Measurements from ENCODE around the gene HNRNPH1. TPM values are rescaled to one million over a fixed set of nuclear protein-coding genes. Genes with fewer than 3 reads are reported as not detected.

The HNRNPH1 gene
- total RNA-seq, 1 donor from 2014 or later = 657 TPM

DNA sequence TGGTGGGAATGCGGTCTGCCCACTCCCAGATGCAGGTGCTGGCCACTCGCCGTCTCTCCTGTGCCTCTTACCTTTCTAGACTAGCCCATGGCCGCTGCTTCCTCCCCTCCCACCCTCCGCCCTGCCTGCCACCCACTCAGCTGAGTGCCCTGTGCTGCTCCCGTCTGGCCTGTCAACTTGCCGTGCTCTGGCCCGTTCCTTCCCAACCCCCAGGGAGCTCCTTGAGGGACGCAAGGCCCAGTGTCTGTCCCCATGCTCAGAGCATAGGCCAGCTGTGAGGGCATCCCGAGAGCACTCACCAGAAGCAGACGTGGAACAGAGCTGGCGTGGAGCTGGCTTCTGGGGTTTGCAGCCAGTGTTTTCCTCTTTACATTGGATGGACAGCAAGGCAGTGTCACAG is 20.2 kb downstream of the HNRNPH1 start:
- FAIRE-seq (no peak), DNase-seq (ENCODE audit: low read depth) (no peak)
- Histone ChIP-seq H3K4me3 (ENCODE audit: low read depth, low read length) (no peak overlapping the region), H3K27me3 (ENCODE audit: control insufficient read depth, insufficient read depth, low read length) (no peaks in the 10 kb centered on the region), H3K36me3 (ENCODE audit: control insufficient read depth, insufficient read depth, low read length) (peaks cover 24% of the 10 kb centered on the region)
- no peak for TF ChIP-seq CTCF (IDR thresholded peaks at IDR 0.05; ENCODE audit: insufficient read depth, low read length, severe bottlenecking)

DNA sequence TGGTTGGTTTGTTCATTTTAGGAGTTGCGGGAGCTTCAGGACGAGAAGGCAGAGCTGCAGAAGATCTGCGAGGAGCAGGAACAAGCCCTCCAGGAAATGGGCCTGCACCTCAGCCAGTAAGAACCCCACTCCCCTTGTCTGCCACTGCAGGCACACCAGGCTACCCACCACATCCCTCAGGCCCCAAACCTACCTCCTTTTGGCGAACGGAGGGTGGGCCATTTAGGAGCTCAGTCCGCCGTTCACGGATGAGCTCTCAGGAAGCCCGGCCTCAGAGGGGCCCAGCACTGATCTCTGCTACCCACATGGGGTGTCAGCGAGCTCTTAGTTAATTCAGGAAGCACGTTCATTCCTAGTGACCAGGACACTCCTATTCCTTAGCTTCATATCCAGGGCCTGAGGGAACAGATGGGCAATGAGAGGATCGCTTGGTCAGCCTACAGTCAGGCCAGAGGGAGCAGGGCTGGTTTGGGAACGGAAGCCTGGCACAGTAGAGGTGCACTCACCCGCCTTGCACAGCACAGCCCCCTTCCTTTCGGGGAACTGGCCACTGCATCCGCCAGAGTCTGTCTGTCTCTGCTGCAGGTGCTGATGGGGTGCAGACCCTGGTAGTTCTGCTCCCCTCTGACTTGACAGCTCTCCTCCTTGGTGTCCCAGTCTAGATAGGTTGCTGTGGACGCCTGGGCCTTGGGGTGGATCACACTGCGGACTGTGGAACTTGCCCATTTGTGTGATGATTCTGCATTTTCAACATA is 21.4 kb downstream of the HNRNPH1 start:
- H3K4me3 ChIP-seq (ENCODE audit: low read depth, low read length) = no peak overlapping the region
- DNase-seq (ENCODE audit: low read depth) (no peak), FAIRE-seq (no peak)
- peaks cover 24% of the 10 kb centered on the region for H3K36me3 ChIP-seq (ENCODE audit: control insufficient read depth, insufficient read depth, low read length)
- H3K27me3 ChIP-seq (ENCODE audit: control insufficient read depth, insufficient read depth, low read length) = no peaks in the 10 kb centered on the region
- no peak for TF ChIP-seq CTCF (IDR thresholded peaks at IDR 0.05; ENCODE audit: insufficient read depth, low read length, severe bottlenecking)

GRCh38 chr5:179599973-179600372 is 23.5 kb downstream of the HNRNPH1 start:
- H3K4me3 ChIP-seq (ENCODE audit: low read depth, low read length) = no peak overlapping the region
- FAIRE-seq = peak; percentile 36
- H3K27me3 ChIP-seq (ENCODE audit: control insufficient read depth, insufficient read depth, low read length) = no peaks in the 10 kb centered on the region
- TF ChIP-seq CTCF (IDR thresholded peaks at IDR 0.05; ENCODE audit: insufficient read depth, low read length, severe bottlenecking) = no peak
- peaks cover 18% of the 10 kb centered on the region for H3K36me3 ChIP-seq (ENCODE audit: control insufficient read depth, insufficient read depth, low read length)
- no peak for DNase-seq (ENCODE audit: low read depth)

DNA sequence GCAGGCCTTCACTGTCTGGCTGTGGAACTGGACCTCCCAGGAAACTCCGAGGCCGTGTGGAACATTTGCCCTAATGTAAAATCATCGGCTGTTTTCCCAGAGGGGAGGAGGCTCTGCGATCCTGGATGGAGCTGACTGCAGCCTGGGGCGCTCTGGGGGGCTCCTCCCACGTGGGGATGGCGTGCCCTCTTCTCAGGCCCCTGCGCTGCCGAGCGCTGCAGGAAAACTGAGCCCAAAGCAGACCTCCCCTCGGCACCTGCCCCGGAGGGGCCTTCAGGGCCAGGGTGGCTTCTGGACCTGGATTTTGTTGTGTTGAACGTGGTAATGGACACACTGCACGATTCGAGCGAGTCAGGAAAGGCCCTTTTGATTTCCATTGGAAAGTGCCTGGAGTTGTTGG is 23.9 kb downstream of the HNRNPH1 start:
- no peak for DNase-seq (ENCODE audit: low read depth)
- FAIRE-seq = no peak

GRCh38 chr5:179599100-179599499 is 24.4 kb downstream of the HNRNPH1 start:
- peaks cover 21% of the 10 kb centered on the region for H3K36me3 ChIP-seq (ENCODE audit: control insufficient read depth, insufficient read depth, low read length)
- no peaks in the 10 kb centered on the region for H3K27me3 ChIP-seq (ENCODE audit: control insufficient read depth, insufficient read depth, low read length)
- no peak for TF ChIP-seq CTCF (IDR thresholded peaks at IDR 0.05; ENCODE audit: insufficient read depth, low read length, severe bottlenecking)
- FAIRE-seq = no peak
- DNase-seq (ENCODE audit: low read depth) = no peak
- no peak overlapping the region for H3K4me3 ChIP-seq (ENCODE audit: low read depth, low read length)

More for the DNA sequence above, 23.9 kb downstream of the HNRNPH1 start:
- H3K27me3 ChIP-seq (ENCODE audit: control insufficient read depth, insufficient read depth, low read length) = no peaks in the 10 kb centered on the region
- peaks cover 20% of the 10 kb centered on the region for H3K36me3 ChIP-seq (ENCODE audit: control insufficient read depth, insufficient read depth, low read length)
- TF ChIP-seq CTCF (IDR thresholded peaks at IDR 0.05; ENCODE audit: insufficient read depth, low read length, severe bottlenecking) = no peak
- H3K4me3 ChIP-seq (ENCODE audit: low read depth, low read length) = no peak overlapping the region

DNA sequence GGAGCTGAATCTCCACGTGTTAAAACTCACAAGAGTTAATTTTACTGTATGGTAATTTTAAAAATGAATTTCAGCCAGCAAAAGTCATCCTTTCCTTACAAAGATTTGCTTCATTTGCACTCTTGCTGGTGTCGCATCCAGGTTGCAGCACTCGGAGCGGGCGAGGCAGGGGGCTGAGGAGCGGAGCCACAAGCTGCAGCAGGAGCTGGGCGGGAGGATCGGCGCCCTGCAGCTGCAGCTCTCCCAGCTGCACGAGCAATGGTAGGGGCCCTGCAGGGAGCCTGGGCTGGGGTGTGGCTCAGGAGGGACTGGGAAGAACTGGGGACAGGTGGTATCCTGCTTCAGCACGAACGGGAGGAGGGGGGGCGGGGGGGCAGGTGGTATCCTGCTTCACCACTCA is 27.1 kb downstream of the HNRNPH1 start:
- H3K27me3 ChIP-seq (ENCODE audit: control insufficient read depth, insufficient read depth, low read length) = no peaks in the 10 kb centered on the region
- no peak for TF ChIP-seq CTCF (IDR thresholded peaks at IDR 0.05; ENCODE audit: insufficient read depth, low read length, severe bottlenecking)
- no peak for FAIRE-seq
- H3K4me3 ChIP-seq (ENCODE audit: low read depth, low read length) = no peak overlapping the region
- DNase-seq (ENCODE audit: low read depth) = no peak
- peaks cover 22% of the 10 kb centered on the region for H3K36me3 ChIP-seq (ENCODE audit: control insufficient read depth, insufficient read depth, low read length)
